Measurements from ENCODE around the gene DEFB127.
"Not testable (repeated sequence)": the region's sequence is repeated elsewhere in the genome, so short reads cannot be mapped to it uniquely, and the experiment has no call there.

DNA sequence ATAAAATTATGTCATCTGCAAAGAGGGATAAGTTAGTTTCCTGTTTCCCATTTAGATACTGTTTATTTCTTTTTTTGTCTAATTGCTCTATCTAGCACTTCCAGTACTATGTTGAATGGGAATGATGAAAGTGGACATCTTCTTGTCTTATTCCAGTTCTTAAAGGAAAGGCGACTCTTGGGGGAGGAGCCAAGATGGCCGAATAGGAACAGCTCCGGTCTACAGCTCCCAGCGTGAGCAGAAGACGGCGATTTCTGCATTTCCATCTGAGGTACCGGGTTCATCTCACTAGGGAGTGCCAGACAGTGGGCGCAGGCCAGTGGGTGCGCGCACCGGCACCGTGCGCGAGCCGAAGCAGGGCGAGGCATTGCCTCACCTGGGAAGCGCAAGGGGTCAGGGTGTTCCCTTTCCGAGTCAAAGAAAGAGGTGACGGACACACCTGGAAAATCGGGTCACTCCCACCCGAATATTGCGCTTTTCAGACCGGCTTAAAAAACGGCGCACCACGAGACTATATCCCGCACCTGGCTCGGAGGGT, 27.4 kb upstream of the DEFB127 start:
- TF ChIP-seq EP300 (IDR thresholded peaks at IDR 0.05; ENCODE audit: low read depth); CTCF (IDR thresholded peaks at IDR 0.05); POLR2A (IDR thresholded peaks at IDR 0.05); POLR2AphosphoS5 (IDR thresholded peaks at IDR 0.05): not testable (repeated sequence)
